Measurements from ENCODE around the gene KTI12.
"Not testable (repeated sequence)": the region's sequence is repeated elsewhere in the genome, so short reads cannot be mapped to it uniquely, and the experiment has no call there.

The KTI12 gene

DNA sequence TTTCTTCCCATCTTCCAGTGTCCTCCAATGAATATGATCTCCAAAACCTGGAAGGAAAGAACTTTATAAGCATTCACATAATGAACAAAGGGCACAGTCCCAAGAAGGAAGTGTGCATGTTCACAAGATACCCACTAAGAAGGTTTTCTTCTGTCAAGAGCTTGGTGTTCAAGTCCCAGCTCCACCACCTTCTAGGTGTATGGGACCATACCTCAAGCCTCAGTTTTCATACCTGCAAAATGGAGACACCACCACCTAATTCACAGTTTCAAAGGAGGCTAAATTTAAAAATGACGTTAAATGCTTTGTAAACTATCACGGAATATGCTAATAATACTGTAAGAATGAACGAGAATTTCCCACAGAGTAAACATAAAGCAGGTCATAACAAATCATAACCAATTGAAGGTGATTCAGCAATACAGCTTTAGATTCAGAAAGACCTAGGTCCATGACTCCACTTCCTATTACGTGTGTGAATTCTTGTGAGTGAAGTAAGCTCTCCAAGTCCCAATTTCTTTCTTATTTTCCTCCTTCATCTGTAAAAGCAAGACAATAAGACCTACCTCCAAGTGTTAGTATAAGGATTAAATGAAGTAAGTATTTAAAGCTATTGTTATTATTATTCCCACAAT, 8.1 kb upstream of the KTI12 start:
- DNase-seq (ENCODE audit: low read depth), result no peak

DNA sequence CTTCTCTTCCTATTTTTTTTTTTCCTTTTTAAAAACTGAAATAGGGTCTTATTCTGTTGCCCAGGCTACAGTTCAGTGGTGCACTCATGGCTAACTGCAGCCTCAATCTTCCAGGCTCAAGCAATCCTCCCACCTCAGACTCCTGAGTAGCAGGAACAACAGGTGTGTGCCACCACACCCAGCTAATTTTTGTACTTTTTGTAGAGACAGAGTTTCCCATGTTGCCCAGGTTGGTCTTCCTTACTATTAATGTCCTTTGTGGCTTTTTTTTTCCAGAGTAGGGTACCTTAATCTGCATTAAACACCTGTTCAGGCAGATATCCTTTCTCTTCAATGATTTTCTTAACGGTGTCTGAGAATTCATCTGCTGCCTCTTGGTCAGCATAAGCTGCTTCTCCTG, 4.3 kb upstream of the KTI12 start:
- no peak for DNase-seq (ENCODE audit: low read depth)

DNA sequence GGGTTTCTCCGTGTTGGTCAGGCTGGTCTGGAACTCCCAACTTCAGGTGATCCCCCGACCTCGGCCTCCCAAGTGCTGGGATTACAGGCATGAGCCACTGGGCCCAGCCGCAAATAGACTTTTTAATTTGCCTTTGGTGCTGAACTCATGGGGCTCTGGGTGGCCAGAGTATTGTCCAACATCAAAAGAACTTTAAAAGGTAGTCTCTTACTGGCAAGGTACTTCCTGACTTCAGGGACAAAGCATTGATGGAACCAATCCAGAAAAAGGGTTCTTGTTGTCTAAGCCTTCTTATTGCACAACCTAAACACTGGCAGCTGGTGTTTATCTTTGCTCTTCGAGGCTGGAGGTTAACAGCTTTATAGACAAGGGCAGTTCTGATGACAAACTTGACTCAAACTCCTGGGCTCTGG, 3.8 kb upstream of the KTI12 start:
- no peak for DNase-seq (ENCODE audit: low read depth)

DNA sequence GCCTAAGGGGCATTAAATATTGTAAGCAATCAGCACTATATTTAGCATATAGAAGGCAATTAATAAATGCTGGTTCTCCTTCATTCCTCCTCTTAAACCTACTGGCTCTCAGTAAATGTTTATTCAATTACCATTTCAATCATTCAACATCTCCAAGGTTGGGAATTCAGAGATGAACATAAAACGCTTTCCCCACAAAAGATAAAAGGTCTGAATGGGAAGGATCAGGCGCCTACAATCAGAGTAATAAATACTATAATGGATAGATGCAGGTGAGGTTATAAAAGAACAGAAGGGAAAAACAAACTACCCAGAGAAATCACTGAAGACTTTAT, 407 bp upstream of the KTI12 start:
- no peak for DNase-seq (ENCODE audit: low read depth)

DNA sequence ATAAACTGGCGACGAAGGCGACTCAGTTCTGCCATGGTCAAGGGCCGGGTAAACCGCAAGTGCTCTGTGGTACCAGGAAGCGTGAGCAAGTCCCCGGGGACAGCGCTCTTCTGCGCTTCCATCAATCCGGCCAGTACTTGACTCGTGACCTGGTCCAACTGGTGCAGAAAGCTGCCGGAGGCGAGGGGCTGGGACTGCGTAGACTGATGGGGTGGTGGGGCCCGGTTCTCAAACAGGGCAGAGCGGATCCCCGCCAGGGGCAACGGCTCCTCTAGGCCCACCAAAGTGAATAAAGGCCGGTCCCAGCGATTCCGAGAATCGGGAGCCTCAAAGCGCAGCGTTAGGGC, 852 bp downstream of the KTI12 start:
- DNase-seq (ENCODE audit: low read depth), result no peak

DNA sequence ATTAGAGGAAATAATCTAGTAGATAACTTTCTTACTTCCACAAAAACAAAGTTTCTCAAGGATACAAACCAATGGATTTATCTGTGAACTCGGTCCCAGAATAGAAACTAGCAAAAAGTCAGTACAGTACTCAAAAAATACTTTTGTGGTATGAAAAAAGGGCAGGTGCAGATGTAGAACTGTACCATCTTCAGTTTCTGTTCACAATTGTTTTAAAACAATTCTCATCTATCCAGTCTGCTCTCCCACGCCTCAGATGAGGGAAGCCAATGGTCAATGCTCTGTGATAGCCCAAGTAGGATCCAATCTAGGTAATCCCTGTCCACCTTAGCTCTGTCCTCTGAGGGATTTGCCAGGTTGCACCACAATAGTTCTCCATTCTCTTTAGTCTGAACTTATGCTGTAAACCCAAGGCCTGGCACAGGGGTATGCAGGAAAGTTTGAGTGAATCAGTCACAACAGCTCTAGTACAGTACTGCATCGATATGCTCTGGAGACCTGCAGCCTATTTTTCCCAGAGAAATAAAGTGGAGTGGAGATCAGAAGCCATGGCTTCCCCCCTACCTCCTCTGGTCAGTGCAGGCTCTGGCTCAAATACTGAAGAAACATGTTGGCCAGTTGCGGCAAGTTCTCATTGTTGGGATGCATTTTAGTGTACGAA, 1.4 kb downstream of the KTI12 start:
- DNase-seq (ENCODE audit: low read depth), result no peak

DNA sequence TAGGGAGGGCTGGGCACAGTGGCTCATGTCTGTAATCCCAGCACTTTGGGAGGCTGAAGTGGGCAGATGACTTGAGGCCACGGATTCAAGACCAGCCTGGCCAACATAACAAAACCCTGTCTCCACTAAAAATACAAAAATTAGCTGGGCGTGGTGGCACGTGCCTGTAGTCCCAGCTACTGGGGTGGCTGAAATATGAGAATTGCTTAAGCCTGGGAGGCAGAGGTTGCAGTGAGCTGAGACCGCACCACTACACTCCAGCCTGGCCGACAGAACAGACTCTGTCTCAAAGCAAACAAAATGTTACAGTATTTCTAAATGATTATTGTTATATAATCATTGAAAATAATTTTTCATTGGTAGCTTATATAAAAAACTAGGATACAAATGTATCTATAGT, 4.8 kb downstream of the KTI12 start:
- not testable (repeated sequence) for DNase-seq (ENCODE audit: low read depth)

DNA sequence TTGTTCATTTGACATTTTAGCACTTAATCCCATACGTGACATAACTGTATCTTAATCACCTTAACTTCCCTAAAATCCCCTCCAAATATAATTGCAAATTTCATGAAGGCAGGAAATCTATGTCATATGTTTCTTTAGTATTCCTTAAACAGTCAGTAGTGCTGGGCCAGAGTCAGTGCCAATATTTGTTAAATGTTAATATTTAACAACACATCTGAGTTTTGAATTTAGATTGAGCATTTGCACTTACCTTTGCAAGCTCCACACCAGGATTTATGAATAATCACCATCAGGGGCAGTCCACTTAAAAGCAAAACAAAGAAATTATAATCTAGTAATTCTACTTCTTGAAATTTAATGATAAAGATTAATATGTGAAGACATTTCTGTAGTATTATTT, 5.3 kb downstream of the KTI12 start:
- no peak for DNase-seq (ENCODE audit: low read depth)

DNA sequence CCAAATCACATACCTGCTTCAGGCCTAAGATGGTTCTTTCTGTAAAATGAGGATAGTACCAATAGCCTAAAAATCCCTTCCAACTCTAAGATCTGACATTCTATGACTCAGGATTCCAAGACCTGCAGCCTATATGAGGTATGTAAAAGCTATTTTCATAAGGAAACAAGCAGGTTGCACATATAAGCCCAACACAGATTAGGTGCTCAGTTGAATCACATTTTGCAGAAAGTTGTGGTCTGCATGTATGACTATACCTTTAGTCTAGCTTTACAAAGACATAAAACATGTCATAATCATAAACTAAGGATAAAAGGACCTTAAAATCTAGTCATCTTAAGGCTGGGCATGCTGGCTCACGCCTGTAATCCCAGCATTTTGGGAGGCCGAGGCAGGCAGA, 7.3 kb downstream of the KTI12 start:
- DNase-seq (ENCODE audit: low read depth), result no peak

DNA sequence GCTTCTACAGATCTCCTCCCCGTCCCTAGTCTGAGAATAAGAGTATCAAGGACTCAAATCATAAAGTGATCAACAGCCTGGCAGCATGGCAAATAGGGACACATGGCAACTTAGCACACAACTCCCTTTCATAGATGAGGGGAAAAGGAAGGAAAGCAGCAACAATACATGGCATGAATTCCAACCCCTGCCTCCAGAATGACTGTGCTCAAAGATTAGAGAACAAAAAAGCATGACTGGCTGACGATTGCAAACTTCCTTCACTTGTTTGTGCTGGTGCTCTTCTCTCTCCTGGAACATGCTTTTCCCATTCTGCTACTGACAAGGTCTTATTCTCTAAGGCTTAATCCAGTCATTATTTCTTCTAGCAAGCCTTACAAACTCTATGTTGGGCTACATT, 11.5 kb downstream of the KTI12 start:
- no peak for DNase-seq (ENCODE audit: low read depth)

DNA sequence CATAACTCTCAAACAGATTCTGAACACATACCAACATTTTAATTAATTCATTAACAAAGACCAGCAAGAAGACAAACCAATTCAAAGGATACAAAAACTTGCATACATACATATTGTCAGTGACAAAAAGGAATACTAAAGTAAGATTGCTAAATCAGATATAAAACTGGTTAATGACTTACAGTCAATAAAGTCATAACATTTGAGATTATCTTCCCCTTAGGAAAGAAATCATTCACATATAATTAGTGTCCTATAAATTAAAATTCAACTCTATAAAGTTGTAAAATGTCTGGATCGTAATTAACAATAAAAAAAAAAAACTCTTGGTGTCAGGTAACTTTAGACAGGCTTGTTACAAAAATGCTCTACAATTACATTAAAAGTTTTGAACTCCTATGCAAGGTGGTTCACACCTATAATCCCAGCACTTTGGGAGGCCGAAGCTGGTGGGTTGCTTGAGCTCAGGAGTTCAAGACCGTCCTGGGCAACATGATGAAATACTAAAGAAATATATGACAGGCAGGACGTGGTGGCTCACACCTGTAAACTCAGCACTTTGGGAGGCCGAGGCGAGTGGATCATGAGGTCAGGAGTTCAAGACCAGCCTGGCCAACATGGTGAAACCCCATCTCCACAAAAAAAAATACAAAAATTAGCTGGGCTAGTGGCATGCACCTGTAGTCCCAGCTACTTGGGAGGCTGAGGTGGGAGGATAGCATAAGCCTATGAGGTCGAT, 25.4 kb downstream of the KTI12 start:
- no peak for DNase-seq (ENCODE audit: low read depth)

DNA sequence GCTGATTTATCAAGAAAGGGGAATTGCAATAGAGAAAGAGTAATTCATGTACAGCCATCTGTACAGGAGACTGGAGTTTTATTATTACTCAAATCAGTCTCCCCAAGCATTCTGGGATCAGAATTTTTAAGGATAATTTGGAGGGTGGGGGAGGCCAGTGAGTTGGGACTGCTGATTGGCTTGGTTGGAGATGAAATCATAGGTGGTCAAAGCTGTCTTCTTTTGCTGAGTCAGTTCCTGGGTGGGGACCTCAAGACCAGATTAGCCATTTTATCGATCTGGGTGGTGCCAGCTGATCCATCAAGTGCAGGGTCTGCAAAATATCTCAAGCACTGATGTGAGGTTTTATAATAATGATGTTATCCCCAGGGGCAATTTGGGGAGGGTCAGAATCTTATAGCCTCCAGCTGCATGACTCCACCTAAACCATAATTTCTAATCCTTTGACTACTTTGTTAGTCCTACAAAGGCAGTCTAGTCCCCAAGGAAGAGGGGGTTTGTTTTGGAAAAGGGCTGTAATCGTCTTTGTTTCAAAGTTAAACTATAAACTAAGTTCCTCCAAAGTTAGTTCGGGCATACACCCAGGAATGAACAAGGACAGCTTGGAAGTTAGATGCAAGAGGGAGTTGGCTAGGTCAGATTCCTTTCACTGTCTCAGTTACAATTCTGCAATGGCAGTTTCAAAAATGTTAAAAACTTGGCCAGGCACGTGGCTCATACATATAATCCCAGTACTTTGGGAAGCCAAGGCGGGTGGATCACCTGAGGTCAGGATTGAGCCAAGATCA, 26.2 kb downstream of the KTI12 start:
- no peak for DNase-seq (ENCODE audit: low read depth)

DNA sequence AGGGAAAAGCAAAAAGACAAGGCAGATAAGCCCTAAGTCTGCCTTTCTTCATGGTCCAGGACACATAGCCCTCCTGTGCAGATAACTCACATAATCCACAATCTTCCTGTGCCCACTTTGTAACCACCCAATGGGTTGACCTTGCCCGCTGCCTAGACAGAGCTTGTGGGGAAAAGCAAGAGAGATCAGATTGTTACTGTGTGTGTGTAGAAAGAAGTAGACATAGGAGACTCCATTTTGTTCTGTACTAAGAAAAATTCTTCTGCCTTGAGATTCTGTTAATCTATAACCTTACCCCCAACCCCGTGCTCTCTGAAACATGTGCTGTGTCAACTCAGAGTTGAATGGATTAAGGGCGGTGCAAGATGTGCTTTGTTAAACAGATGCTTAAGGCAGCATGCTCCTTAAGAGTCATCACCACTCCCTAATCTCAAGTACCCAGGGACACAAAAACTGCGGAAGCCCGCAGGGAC, 27.5 kb downstream of the KTI12 start:
- DNase-seq (ENCODE audit: low read depth), result not testable (repeated sequence)

DNA sequence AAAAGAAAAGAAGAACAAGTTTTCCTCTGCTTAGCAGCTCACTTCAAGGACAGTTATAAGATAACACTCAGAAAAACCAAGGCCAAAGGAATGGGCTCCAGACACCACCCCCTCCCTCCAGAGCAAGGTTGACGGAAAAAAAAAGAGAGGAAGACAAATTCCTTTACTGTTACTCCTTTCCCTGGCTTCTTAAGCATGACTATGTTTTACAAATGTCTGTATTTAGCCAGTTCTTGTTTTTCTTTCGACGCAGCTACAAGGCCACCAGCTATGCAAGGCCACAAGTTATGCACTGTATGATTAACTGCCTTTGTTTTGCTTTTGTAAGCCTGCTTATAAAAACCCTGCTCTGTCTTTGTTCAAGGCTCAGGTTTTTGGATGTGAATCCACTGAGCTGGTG, 28.1 kb downstream of the KTI12 start:
- not testable (repeated sequence) for DNase-seq (ENCODE audit: low read depth)

DNA sequence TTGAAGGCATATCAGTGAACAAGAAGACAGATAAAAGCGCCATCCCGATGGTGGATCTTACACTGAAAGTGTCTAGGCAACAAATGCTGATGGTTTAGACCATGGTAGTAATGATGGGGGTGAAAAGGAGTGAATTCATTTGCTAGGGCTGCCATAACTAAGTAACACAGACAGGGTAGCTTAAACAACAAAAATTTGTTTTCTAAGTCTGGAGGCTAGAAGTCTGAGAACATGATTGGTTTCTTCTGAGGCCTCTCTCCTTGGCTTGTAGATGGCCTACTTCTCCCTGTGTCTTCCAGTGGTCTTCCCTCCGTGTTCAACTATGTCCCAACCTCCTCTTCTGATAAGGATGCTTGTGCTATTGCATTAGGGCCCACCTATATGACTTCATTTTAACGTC, 29.7 kb downstream of the KTI12 start:
- no peak for DNase-seq (ENCODE audit: low read depth)

DNA sequence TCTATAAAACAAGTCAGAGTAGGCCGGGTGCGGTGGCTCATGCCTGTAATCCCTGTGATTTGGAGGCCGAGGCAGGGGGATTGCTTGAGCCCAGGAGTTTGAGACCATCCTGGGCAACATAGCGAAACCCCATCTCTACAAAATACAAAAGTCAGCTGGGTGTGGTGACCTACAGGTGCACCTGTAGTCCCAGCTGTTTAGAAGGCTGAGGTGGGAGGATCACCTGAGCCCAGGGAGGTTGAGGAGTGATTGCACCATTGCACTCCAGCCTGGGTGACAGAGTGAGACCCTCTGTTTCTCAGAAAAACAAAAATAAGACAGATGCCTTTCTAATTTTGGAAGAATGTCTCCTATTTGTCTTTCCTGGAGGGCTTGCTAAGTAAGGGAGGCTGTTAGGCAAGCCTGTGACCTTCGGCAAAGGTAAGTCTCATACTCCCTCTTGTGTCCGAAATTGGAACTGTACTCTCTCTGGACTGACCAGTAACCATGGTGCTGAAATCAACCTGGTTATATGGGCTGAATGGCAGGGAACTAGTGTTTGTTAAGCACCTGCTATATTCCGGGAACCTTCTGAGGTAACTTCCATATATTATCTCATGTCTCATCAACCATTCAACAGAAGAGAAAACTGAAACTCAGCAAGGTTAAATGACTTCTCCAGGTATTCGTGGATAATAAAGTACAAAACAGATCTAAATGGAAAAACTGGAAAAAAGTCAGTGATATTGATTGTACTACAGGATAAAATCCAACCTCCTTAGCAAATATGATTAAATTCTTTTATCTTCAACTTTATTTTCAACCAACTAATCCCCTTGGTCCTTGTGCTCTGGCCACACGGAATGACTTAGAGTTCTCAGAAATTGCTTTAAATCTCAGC, 31.3 kb downstream of the KTI12 start:
- peak; percentile 40 for DNase-seq (ENCODE audit: low read depth)

DNA sequence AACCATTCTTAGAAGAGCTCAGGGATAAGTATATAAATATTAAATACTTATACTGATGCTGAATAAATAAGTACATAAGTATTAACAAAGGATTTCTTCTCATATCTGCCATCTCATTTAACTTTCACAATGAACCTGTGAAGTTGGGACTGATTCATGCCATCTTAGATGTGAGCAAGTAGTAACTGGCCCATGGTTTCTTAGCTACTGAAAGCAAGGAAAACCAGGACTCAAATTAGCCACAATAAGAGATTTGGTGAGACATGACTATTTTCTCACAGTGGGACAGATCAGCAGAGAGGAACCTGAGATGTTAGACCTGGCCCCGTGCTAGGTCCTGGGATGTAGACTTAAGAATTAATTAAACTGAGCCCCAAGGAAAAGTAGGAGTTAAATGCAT, 34.9 kb downstream of the KTI12 start:
- DNase-seq (ENCODE audit: low read depth), result no peak

DNA sequence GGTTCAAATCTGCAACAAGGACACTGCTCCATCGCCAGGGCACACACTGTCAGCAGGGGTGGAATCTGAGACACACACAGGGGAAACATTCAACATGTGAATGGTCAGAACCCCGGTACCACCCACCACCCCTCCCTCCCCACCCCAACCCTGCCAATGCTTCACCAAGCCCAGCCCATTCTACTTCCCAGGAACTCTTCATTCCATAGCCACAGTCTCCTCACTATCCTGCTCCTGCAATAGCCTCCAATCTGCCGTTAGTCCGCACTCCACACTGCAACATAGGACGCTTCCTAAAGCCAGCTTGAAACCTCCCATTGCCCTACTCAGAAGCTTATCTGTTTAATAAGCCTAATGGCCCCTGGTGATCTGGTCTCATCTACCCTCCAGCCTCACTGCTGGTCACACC, 35.6 kb downstream of the KTI12 start:
- DNase-seq (ENCODE audit: low read depth), result no peak

DNA sequence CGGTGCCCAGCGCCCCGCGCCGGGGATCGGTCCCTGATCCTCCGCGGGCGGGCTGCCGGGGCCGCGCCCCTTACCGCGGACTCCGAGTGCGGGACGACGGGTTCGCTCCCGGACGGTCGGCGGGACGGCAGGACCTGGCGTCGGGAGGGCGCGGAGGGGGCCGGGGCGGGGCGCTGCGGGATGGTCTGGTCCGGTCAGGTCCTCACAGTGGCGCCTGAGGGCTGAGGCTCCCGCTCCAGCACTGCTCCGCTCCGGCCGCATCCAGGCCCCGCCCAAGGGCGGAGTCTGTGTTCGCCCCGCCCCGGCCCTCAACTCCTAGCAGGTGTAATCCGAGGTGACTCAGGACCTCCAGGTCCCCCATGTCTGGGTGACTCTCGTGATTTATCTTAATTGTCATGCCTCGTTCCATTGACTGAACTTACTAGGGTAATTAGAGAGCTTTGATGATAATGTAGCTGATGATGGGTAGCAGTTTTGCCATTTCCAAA, 43.1 kb downstream of the KTI12 start, which contains the start of gene RAB3B:
RAB3B (minus strand) TSS at position 223 of the 488 bp plus-strand sequence. CDS start 13,583 bp downstream, outside the sequence.
- DNase-seq (ENCODE audit: low read depth), result peak; percentile 71

DNA sequence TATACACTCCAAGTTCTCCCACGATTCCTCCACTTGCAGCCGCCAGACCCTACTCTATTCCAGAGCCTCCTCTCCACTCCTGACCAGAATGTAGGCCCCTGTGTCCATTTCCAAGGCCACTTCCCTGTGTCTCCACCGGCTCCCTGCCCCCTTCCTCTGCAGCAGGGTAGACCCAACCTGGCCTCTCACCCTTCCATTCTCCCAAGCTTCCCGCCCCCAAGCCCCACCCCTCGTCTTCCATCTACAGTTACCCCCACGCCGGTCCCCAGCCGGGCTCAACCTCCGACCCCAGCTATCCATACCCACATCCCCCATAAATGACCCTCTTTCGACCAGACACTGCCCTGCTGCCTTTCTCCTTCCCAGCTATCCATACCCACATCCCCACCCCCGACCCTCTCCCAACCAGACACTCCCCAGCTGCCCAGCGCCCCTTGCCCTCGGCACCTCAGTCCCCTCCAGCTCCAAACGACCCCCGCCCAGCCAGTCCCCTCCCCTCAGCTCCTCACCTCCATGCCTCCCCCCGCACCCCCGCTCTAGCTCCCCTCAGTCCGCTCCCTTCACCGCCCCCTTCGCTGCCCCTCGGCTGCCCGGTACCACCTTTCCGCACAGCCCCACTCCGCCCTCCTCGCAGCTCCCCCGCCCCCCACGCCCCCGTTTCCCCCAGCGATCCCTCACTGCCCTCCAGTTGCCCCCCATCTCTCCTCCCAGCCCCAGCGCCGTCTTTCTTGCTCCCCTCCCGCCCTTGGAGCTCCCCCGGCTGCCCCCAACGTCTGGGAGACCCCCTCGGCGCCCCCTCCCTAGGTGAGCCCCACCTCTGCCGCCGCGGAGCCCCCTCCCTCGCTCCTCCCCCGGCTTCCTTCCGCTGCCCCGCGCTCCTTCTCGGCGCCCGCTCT, 43.8 kb downstream of the KTI12 start:
- DNase-seq (ENCODE audit: low read depth), result no peak
